Type B pancreatic cell (in vitro differentiated cells): Measurements from ENCODE around the gene PPP1R11. TPM values are rescaled to one million over a fixed set of nuclear protein-coding genes. Genes with fewer than 3 reads are reported as not detected.
"Not testable (repeated sequence)": the region's sequence is repeated elsewhere in the genome, so short reads cannot be mapped to it uniquely, and the experiment has no call there.

Experiments used
- DNase-seq: peaks from one replicate; pipeline ENCODE4 v3.0.0; 2021; ENCODE audit warnings: mixed read lengths; ENCODE audit not compliant: unreplicated experiment; ENCODE audit errors: extremely low spot score
- H3K27ac Mint-ChIP-seq: 2 replicates; pipeline ENCODE4 v1.8.0; 2021; ENCODE audit warnings: mild to moderate bottlenecking, mixed read lengths
- H3K27me3 Mint-ChIP-seq: 2 replicates; pipeline ENCODE4 v1.8.0; 2021; ENCODE audit warnings: mixed read lengths
- H3K36me3 Mint-ChIP-seq: 2 replicates; pipeline ENCODE4 v1.8.0; 2021; ENCODE audit warnings: mixed read lengths
- H3K4me1 Mint-ChIP-seq: one replicate; pipeline ENCODE4 v1.8.0; 2021; ENCODE audit warnings: mixed read lengths; ENCODE audit not compliant: unreplicated experiment
- H3K4me3 Mint-ChIP-seq: 2 replicates; pipeline ENCODE4 v1.8.0; 2021; ENCODE audit warnings: mild to moderate bottlenecking, mixed read lengths
- H3K9me3 Mint-ChIP-seq: 2 replicates; pipeline ENCODE4 v1.8.0; 2021; ENCODE audit warnings: mixed read lengths
- long read RNA-seq: library from polyadenylated mRNA; unstranded; transcript quantifications from one replicate; pipeline ENCODE4 v2.0.0, GENCODE V29; 2020
- total RNA-seq: library from RNA; stranded (reverse); gene quantifications from 2 replicates; pipeline ENCODE4 v1.2.1, GENCODE V29; 2021; ENCODE audit warnings: low replicate concordance
- TF ChIP-seq, protein P1 (sequence below): fragments of 200-600 bp; sonication (generic); conservative IDR thresholded peaks from 2 replicates; pipeline ENCODE4 v1.5.0; 2021; ENCODE audit warnings: antibody characterized with exemption, mild to moderate bottlenecking

Gene PPP1R11, protein sequence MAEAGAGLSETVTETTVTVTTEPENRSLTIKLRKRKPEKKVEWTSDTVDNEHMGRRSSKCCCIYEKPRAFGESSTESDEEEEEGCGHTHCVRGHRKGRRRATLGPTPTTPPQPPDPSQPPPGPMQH
- total RNA-seq = 40.0 and 48.6 TPM in 2 replicates
- long read RNA-seq, transcript PPP1R11-205 (3 exons, 1,731 nt) = major isoform, 16 of 18 reads
- long read RNA-seq, partial matches to known transcripts = 1 of 18 reads
- long read RNA-seq, other reads (novel, unspliced or antisense) = 0 of 18 reads

DNA sequence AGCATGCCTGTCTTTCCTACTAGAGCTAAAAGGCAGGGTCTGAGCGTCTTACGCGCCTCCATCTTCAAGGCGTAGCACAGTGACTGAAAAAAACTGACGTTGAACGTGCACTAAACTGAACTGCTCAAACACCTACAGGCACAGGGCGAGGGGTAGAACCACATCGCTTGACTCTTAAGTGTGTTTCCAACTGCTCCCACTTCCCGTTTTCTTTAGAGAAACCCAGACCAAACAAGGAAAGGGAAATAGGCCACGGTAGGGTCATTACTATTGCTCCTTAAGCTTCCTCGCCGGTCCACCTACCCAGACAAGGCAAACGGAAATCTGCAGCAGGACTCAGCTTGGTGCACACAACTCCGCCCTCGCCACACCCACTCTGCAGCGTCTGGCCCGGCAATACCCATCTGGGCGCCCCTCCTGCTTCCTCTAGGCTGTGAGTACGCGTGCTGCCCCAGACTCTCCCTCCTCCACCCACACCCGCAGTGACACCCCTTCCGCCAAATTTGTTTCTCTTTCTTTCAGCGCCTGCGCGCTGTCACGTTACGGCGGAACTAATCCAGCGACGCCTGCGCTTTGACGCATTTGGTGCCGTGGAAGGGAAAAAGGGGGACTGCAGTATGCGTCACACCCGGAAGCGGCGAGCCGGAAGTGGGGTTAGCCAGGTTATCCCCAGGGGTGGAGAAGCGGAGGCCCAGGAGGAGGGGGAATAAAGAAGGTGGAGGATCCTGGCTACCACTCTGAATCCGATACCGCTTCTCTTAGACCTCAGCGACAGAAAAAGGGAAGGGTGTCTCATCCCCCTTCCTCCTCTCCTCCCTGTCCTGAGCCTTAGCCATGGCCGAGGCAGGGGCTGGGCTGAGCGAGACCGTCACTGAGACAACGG is at the start of gene PPP1R11:
Gene PPP1R11, plus strand, starts transcription at position 622 of the 883 bp plus-strand sequence. Its CDS starts 213 bp downstream, at position 835.
- peak within 1 kb of the TSS; percentile 95 for H3K4me3 Mint-ChIP-seq
- TF ChIP-seq, protein P1, sequence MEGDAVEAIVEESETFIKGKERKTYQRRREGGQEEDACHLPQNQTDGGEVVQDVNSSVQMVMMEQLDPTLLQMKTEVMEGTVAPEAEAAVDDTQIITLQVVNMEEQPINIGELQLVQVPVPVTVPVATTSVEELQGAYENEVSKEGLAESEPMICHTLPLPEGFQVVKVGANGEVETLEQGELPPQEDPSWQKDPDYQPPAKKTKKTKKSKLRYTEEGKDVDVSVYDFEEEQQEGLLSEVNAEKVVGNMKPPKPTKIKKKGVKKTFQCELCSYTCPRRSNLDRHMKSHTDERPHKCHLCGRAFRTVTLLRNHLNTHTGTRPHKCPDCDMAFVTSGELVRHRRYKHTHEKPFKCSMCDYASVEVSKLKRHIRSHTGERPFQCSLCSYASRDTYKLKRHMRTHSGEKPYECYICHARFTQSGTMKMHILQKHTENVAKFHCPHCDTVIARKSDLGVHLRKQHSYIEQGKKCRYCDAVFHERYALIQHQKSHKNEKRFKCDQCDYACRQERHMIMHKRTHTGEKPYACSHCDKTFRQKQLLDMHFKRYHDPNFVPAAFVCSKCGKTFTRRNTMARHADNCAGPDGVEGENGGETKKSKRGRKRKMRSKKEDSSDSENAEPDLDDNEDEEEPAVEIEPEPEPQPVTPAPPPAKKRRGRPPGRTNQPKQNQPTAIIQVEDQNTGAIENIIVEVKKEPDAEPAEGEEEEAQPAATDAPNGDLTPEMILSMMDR = no peak

DNA sequence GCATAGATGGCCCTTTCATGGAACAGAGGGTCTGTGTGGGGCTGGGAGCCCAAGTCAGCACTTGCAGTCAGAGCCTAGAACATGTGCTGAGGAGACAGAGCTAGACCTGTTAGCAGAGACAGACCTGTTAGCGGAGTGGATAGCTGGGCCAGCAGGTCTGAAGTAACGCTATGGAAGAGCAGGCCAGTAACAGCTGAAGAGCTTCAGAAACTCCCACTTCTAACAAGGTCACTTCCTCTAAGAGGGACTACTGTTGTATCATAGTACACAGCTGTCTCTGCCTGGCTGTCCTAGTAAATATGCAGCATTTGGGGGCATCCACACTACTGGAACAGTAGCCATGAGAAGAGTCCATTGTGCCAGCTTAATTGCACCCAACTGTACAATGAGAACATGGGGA is 47.2 kb upstream of the PPP1R11 start:
- TF ChIP-seq, protein P1 = no peak
- Mint-ChIP-seq H3K4me3 (no peak overlapping the region), H3K4me1 (no peaks in the 10 kb centered on the region), H3K9me3 (no peaks in the 10 kb centered on the region), H3K27ac (no peak overlapping the region), H3K27me3 (no peaks in the 10 kb centered on the region), H3K36me3 (peaks cover 7% of the 10 kb centered on the region)
- DNase-seq = no peak

More for the DNA sequence above, at the start of gene PPP1R11:
- peaks cover 3% of the 10 kb centered on the region for H3K9me3 Mint-ChIP-seq
- H3K4me1 Mint-ChIP-seq = peaks cover 33% of the 10 kb centered on the region
- H3K27me3 Mint-ChIP-seq = peaks cover 38% of the 10 kb centered on the region
- H3K36me3 Mint-ChIP-seq = peaks cover 33% of the 10 kb centered on the region
- DNase-seq = peak; percentile 97
- peak within 1 kb of the TSS; percentile 98 for H3K27ac Mint-ChIP-seq

DNA sequence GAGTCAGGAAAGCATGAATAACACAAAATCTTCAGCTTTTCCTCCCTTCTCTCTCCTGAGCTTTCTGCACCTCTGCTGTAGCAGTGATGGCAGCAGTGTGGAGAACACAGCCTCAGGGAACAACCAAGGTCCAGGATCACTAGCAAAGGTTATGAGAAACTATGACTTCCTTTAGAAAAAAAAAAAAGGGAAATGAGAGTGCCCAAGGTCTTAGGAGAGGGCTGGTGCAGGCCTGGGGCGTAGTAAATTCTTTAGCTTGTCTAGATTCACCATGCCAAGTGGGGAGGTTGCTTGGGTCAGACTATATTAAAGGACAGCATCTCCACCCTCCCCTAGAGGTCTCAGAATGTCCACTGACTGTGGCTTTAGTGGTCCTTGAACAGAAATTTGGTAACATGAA is 46.4 kb upstream of the PPP1R11 start:
- no peak overlapping the region for H3K27ac Mint-ChIP-seq
- no peaks in the 10 kb centered on the region for H3K4me1 Mint-ChIP-seq
- peaks cover 7% of the 10 kb centered on the region for H3K36me3 Mint-ChIP-seq
- H3K9me3 Mint-ChIP-seq = no peaks in the 10 kb centered on the region
- TF ChIP-seq, protein P1 = no peak
- DNase-seq = no peak
- H3K4me3 Mint-ChIP-seq = no peak overlapping the region
- no peaks in the 10 kb centered on the region for H3K27me3 Mint-ChIP-seq

DNA sequence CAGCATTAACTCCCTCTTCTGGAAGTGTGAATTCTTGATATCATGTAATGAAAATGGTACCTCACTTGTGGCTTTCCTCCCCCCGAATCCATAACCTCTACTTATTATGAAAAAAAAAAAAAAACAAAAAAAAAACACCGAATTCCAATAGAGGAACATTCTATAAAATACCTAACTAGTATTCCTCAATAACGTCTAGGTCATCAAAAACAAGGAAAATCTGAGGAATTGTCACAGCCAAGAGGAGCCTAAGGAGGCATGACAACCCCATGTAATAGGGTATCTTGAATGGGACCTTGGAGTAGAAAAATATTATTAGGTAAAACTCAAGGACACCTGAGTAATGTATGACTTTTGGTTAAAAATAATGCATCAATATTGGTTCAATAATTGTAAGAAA is 44.8 kb upstream of the PPP1R11 start:
- TF ChIP-seq, protein P1 = no peak
- no peaks in the 10 kb centered on the region for H3K9me3 Mint-ChIP-seq
- DNase-seq = no peak
- H3K36me3 Mint-ChIP-seq = peaks cover 7% of the 10 kb centered on the region
- no peaks in the 10 kb centered on the region for H3K27me3 Mint-ChIP-seq
- no peaks in the 10 kb centered on the region for H3K4me1 Mint-ChIP-seq
- no peak overlapping the region for H3K4me3 Mint-ChIP-seq
- no peak overlapping the region for H3K27ac Mint-ChIP-seq

DNA sequence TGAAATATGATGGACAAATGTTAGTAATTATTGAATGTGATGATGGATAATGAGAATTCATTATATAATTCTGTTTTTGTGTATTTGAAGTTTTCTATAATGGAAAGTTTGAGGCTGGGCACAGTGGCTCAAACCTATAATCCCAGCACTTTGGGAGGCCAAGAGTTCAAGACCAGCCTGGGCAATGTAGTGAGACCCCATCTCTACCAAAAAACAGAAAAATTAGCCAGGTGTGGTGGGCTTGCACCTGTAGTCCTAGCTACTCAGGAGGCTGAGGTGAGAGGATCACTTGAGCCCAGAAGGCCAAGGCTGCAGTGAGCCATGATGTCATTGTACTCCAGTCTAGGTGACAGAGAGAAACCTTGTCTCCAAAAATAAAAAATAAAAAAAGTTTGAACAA is 44.3 kb upstream of the PPP1R11 start:
- H3K27me3 Mint-ChIP-seq, H3K9me3 Mint-ChIP-seq, H3K4me1 Mint-ChIP-seq, H3K4me3 Mint-ChIP-seq, H3K36me3 Mint-ChIP-seq, H3K27ac Mint-ChIP-seq, DNase-seq: not testable (repeated sequence)

DNA sequence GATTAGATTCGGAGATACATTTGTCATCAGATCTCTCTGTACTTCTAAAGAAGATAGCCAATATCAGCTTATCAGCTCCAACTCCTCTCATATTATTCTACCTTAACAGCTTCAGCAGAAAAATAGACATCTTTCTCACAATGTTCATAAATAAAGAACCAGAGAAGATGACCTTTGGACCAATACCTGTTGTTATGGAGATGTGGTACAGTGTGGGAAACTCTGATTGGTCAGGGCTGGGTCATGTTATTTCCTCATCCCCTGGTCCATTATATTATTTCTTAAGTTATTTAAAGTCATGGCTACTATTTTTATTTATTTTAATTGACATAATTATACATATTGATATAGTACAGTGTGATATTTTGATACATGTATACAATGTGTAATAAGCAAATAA is 41.8 kb upstream of the PPP1R11 start:
- Mint-ChIP-seq H3K27me3 (no peaks in the 10 kb centered on the region), H3K4me1 (no peaks in the 10 kb centered on the region), H3K27ac (no peak overlapping the region), H3K4me3 (no peak overlapping the region), H3K9me3 (no peaks in the 10 kb centered on the region), H3K36me3 (peaks cover 4% of the 10 kb centered on the region)
- TF ChIP-seq, protein P1 = no peak
- DNase-seq = no peak
